HL-60 (cell line): ENCODE data around the gene SAMHD1.

ENCODE experiments used
- CTCF ChIP-seq: IDR thresholded peaks from one replicate; pipeline ENCODE4 v1.5.1; 2011; ENCODE audit warnings: low read length, control low read depth, inconsistent platforms; ENCODE audit not compliant: insufficient read depth
- GABPA ChIP-seq: IDR thresholded peaks from 2 replicates; pipeline ENCODE4 v1.6.1; 2012; ENCODE audit warnings: low read depth
- POLR2AphosphoS5 ChIP-seq: IDR thresholded peaks from 2 replicates; pipeline ENCODE4 v1.6.1; 2012; ENCODE audit warnings: low read depth
- REST ChIP-seq: IDR thresholded peaks from 2 replicates; pipeline ENCODE4 v1.6.1; 2012; ENCODE audit warnings: low read depth; ENCODE audit not compliant: insufficient replicate concordance
- SPI1 ChIP-seq: IDR thresholded peaks from 2 replicates; pipeline ENCODE4 v1.6.1; 2012; ENCODE audit warnings: low read depth, mild to moderate bottlenecking, borderline replicate concordance

GRCh38 chr20:36861625-36861874 is 90.0 kb downstream of the SAMHD1 start:
- no peak for TF ChIP-seq CTCF
- no peak for TF ChIP-seq POLR2AphosphoS5
- no peak for TF ChIP-seq GABPA
- no peak for TF ChIP-seq REST
- TF ChIP-seq SPI1, result no peak
